K562 (cell line): Measurements from ENCODE around the gene CHRNG.

ENCODE experiments used
- CTCF ChIP-seq, 3 experiments: IDR thresholded peaks in 2 of 3; conservative IDR thresholded peaks in 1 of 3; 2 replicates each; pipeline ENCODE4 v1.5.1; 2011 to 2012; ENCODE audit warnings: low read length in 3 of 3, mild to moderate bottlenecking in 3 of 3, control low read depth in 2 of 3, improper control_type of control experiment in 1 of 3, inconsistent platforms in 1 of 3, low read depth in 1 of 3, mixed read lengths in 1 of 3, moderate library complexity in 1 of 3; ENCODE audit not compliant: insufficient read depth in 2 of 3
- JUNB ChIP-seq: fragments of 450-650 bp; formaldehyde crosslinking; conservative IDR thresholded peaks from 2 replicates; pipeline ENCODE4 v1.4.0; 2020; ENCODE audit warnings: mild to moderate bottlenecking
- NBN ChIP-seq: fragments of 450-650 bp; IDR thresholded peaks from 2 replicates; pipeline ENCODE4 v1.6.1; 2016; ENCODE audit warnings: low read depth, mild to moderate bottlenecking
- PRMT5 ChIP-seq: sonication (generic); formaldehyde crosslinking; IDR thresholded peaks from 2 replicates; pipeline ENCODE4 v1.5.0; 2020; ENCODE audit warnings: missing genetic modification reagents
- PYGO2 ChIP-seq: fragments of 450-650 bp; IDR thresholded peaks from 2 replicates; pipeline ENCODE4 v1.6.1; 2016; ENCODE audit warnings: mild to moderate bottlenecking, missing genetic modification characterization, moderate library complexity, missing compliant biosample characterization
- ZBTB49 ChIP-seq: sonication (generic); formaldehyde crosslinking; IDR thresholded peaks from 2 replicates; pipeline ENCODE4 v1.8.0; 2022; ENCODE audit warnings: missing genetic modification reagents, mild to moderate bottlenecking, borderline replicate concordance
- ZNF274 ChIP-seq: IDR thresholded peaks from 2 replicates; pipeline ENCODE4 v1.6.1; 2011; ENCODE audit warnings: low read depth, mild to moderate bottlenecking, low read length, moderate library complexity, borderline replicate concordance

GRCh38 chr2:232491139-232491780 lies 48.2 kb upstream of the CHRNG start:
- TF ChIP-seq JUNB (CRISPR knock-in tag) (no peak), ZBTB49 (no peak), PYGO2 (tag) (no peak), ZNF274 (no peak), PRMT5 (CRISPR knock-in tag) (no peak), CTCF (IDR thresholded peaks at IDR 0.05 in 2 of 3, conservative IDR thresholded peaks at IDR 0.05 in 1 of 3; ENCODE audit: insufficient read depth in 2 of 3, low read depth in 1 of 3, low read length in 3 of 3) (no peak), NBN (no peak)
